Right renal cortex interstitium (tissue), 3 donors: ENCODE results near the gene TBC1D28. TPM values are rescaled to one million over a fixed set of nuclear protein-coding genes. Genes with fewer than 3 reads are reported as not detected.
A peak's percentile ranks its signal among the peaks of the same experiment; 100 is the strongest.
"Not testable (repeated sequence)": the region's sequence is repeated elsewhere in the genome, so short reads cannot be mapped to it uniquely, and the experiment has no call there.

Experiments
- DNase-seq, 3 donors: peaks; one replicate each; pipeline ENCODE4 v3.0.0-alpha.2; 2013; ENCODE audit warnings: low read depth in 3 of 3, low spot score in 2 of 3
- polyA plus RNA-seq, 3 donors: library from polyadenylated mRNA; unstranded; fragments of 120-200 nt; gene quantifications; one replicate each; pipeline ENCODE4 v1.2.1, GENCODE V29; 2013; ENCODE audit not compliant: insufficient read length in 3 of 3

Gene TBC1D28
- polyA plus RNA-seq = not detected

DNA sequence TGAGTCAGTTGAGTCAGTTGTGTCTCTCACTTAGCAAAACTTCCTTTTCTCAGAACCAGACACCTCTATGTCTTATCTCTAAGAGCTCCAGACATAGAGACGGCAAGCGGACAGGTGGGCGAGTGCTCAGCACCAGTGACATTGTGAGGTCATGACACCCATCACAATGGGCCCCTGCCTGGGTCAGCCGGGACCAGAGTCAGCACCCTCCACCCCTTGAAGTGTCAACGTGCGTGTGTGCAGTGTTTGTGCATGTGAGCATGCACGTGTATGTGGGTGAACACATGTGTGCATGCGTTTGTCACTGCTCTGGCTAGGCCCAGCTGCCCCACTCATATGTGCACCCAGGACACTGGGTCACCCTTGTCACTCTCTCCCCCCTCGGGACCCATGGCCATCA is at the start of gene TBC1D28:
Gene TBC1D28 (minus strand): TSS at position 101 of the 400 bp plus-strand sequence. CDS start 3,039 bp downstream, outside the sequence.
- not testable (repeated sequence) for DNase-seq

DNA sequence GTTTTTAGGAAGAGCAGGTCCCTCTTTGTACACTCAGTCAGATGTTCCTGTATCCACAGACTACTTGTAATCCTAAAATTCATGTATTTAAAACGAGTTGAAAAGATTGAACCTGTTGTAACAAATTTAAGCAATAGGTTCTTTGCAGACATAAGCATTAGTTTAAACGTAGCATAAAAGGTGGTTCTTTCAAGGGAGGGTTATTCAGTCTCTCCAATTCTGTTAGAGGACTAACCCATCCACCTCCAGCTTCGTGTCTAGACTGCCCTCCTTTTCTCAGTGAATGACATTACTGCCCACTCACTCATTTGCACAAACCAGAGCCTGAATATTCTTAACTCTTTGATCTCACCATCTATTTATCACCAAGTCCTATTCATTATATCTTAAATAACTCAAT is 38.5 kb upstream of the TBC1D28 start:
- DNase-seq = not testable (repeated sequence)

DNA sequence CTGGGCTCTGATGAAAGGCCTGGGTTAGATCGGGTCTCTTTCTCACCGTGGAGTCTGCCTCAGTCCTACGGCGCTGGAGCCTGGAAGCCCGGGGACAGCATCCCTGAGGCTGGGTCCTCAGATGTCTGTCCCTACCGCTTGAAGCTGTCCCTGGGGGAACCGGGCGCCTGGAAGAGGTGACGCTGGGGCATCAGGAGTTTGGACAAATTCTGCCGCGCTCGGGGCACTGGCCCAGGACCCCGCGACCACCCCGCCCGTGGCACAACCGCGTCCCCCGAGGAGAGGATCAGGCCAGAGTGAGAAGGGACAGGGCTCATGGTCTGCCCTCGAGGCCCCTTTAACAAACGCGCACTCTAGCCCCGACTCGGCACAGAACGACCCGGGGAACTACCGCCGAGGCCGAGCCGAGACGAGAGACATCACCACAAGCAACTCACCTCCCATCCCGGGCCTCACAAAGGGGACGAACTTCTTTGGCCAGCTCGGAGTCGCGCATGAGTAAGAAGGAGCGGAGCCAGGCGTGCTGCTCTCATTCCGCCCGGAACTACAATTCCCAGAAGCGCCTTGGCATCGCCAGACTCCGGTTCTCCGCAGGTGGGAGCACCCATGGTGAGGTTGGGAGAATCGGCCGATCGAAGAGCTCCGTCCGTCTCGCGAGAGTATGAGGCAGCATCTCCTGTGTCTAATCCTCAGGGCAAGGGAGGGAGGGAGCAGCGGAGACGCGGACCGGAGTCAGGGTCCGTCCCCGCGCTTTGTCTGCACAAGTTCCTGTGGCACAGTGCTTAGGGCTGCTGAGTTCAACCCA is 37.8 kb upstream of the TBC1D28 start, which contains the start of gene FOXO3B:
Gene FOXO3B (minus strand): TSS at position 548 of the 805 bp plus-strand sequence. CDS start 663 bp downstream, outside the sequence.
- DNase-seq = peak; percentile 43 to 91 (median 61)

DNA sequence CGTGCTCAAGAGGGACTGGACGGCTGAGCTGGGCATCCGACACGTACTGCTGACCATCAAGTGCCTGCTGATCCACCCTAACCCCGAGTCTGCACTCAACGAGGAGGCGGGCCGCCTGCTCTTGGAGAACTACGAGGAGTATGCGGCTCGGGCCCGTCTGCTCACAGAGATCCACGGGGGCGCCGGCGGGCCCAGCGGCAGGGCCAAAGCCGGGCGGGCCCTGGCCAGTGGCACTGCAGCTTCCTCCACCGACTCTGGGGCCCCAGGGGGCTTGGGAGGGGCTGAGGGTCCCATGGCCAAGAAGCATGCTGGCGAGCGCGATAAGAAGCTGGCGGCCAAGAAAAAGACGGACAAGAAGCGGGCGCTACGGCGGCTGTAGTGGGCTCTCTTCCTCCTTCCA is 33.2 kb upstream of the TBC1D28 start:
- not testable (repeated sequence) for DNase-seq

DNA sequence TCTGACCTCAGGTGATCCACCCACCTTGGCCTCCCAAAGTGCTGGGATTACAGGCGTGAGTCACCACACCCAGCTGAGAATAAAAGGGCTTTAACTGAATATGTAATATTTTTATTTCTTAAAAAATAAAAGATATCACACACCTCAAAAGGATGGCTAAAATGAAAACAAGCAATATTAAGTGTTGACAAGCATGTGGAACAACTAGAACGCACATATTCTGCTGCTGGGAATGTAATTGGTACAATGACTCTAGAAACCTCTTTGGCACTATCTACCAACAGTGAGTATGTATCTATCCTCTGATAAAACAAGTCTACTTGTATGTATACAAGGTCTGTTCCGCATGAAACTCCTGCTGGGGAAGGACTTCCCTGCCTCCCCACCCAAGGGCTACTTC is 32.7 kb upstream of the TBC1D28 start:
- not testable (repeated sequence) for DNase-seq

DNA sequence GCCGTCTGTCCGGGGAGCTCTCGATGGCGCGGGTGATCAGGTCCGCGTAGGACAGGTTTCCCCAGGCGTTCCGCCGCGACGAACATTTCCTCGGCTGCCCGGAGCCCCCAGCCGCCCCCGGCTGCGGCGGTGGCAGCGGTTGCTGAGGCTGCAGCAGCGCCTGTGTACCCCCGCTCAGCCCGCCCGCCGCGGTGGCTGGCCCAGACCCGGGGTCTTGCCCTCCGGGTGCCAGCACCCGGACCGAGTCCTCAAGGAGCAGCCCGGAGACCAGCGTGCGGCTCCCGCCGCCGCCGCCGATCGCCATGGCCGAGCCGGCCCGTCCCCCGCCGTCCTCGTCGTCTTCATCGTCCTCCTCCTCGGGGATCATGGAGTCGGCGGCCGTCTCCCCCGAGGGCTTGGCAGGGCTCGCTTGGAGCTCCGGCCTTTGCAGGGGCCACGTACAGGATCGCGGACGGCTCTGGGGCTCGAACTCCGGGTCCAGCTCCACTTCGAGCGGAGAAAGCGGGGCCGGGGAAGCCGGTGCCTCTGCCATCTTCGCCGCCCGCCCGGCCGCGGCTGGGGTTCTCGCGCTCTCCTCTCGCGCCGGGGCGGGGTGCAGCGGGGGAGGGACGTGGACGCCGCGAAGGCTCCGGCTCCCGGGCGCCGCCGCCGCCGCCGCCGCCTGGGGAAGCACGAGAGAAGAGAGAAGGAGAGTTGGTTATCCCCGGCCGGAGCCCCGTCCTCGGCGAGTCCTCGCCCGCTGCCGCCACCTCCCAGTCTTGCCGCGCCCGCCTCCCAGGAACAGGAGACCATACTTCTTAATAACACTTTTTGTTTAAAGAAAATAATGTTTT is 28.4 kb upstream of the TBC1D28 start:
- not testable (repeated sequence) for DNase-seq

DNA sequence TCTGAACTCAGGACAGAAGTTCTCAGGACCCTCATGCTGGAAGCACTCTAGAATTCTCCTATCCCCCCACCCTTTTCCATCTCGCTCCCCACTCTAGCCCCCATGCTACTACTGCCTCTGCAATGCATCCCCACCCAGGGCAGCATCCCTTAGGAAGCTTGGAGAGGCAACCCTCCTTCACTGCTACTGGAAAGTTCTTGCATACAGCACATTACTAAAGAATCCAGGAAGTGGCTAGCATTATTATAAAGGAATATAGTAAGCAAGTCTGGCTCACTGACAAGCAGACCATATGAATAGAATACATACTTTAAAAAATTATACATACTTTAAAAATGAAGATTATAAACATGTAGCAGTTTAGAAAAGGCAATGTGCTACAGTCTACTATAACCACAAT is 24.4 kb upstream of the TBC1D28 start:
- not testable (repeated sequence) for DNase-seq

DNA sequence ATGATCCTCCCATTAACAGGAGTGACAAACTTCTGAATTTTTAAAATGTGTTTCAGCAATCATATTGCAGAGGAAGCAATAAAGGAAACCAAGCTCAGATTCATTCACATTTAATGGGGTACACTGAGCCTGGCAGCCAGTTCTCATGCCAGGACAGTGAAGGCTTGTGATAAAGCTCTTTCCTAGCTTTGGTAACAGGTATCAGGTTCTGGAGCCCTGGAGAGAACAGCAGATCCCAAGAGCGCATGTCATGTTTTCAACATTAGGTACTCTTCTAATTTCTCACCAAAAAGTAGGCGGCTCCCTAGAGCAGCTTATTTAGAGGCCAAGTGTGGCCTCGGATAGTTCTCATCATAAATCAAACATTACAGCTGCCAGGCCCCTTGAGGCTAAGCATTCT is 23.3 kb upstream of the TBC1D28 start:
- not testable (repeated sequence) for DNase-seq

DNA sequence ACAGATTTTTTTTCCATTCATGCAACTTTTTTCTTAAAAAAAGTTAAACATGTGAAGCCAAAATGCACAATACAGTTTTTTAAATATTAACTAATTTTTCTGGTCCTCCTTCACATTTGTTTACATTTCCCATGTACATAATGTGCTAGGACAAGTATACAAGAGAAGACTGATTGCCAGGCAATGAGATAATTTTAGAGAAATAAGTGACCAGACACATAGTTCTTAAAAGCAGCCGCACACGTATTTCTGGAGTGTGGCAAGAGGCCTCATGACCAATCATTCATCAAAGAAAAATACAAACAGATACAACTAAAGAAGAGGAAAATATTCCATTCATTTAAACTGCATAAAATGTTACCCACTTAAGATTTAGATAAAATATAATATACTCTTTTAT is 22.1 kb upstream of the TBC1D28 start:
- not testable (repeated sequence) for DNase-seq

DNA sequence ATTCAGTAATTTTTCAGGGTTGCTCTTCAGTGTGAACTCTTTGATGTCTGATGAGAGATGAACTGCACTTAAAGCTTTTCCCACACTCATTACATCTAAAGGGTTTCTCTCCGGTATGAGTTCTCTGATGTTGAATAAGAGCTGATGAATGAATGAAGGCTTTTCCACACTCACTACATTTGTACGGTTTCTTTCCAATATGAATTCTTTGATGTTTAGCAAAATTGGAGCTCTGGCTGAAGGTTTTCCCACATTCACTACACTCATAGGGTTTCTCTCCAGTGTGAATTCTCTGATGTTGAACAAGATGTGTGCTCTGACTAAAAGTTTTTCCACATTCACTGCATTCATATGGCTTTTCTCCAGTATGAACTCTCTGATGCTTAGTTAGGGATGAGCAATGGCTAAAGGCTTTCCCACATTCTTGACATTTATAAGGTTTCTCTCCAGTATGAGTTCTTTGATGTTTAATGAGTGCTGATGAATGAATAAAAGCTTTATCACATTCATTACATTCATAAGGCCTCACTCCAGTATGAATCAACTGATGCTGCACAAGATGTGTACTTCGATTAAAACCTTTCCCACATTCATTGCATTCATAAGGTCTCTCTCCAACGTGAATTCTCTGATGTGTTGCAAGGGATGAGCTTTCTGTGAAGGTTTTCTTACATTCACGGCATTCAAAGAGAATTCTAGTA is 17.9 kb upstream of the TBC1D28 start:
- not testable (repeated sequence) for DNase-seq

DNA sequence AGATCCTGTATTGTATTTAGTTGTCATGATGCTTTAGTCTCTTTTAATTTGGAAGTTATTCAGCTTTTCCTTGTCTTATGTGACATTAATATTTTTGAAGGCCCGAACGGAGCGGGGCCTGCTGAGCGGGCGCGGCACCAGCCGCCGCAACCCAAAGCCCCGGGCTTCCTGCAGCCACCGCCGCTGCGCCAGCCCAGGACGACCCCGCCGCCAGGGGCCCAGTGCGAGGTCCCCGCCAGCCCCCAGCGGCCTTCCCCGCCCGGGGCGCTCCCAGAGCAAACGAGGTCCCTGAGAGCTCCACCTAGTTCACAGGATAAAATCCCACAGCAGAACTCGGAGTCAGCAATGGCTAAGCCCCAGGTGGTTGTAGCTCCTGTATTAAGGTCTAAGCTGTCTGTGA is 5.9 kb upstream of the TBC1D28 start:
- DNase-seq = not testable (repeated sequence)

DNA sequence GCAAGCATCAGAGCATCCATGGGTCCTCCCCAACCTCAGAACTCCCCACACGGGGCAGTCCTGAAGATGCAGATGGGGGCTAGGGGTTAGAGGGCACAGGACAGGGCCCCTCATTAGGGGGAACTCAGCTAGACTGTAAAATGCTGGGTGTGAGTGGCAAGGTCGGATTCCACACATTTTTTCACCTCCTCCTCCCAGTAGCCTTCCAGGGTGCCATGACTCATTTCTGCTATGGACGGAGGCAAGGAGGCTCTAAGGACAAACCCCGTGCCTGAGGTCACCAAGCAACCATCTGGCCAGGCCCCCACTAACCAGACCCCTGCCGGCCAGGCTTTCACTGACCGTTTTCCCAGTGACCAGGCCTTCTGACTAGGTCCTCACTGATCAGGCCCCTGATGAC is 1.1 kb downstream of the TBC1D28 start:
- not testable (repeated sequence) for DNase-seq

DNA sequence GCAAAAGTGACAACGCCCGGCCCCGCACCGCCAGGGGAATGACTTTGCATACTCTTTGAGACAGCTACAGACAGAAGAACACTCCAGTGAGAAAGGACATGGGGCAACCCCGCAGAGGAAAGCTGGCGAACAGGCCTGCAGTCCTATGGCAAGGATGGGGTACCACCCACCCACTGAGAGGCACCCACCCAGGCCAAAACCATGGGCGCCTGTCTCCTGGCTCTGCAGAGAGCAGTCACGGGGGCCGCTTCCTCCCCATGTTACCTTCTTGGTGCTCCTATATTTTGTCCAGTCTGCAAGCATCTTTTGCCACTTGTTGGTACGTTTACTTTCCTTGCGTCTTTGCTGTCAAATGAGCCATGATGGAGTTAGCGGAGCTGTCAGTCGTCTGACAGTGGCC is 5.8 kb downstream of the TBC1D28 start:
- DNase-seq = not testable (repeated sequence)

DNA sequence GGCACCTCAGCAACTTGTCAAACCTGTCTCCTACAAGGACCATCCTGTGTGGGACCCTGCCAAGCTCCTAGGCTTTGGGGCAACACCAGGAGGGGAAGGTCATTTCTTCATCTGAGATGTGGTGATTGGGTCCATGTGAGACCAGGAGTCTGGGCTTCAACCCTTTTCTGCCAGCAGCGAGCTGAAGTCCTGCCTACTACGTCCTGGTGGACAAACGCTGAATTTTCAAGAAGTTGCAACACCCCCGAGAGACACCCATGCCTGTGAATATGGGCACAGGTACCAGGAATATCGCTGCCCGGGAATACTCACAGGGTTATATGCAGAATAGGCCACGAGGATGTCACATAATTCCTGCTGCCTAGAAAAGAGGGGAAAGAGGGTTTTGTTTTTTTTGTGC is 8.0 kb downstream of the TBC1D28 start:
- DNase-seq = not testable (repeated sequence)

DNA sequence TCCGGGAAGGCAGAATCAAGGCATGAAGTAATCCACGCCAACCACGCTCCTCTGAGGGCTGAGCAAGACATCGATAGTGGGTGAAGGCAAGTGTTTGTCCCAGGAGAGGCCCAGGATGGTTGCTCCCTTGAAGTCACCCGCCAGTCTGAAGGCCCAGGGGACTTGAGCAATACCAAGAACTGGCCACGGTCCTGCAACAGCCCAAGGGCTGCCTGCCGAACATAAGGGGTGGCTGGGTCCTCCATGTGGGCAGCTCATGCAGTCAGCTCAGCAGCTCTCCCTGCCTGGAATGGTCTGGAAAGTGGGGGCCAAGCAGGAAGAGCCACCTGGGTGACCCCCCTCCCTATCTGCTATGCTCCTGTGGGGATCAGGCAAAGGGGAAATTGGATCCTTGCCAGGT is 8.4 kb downstream of the TBC1D28 start:
- DNase-seq = not testable (repeated sequence)

DNA sequence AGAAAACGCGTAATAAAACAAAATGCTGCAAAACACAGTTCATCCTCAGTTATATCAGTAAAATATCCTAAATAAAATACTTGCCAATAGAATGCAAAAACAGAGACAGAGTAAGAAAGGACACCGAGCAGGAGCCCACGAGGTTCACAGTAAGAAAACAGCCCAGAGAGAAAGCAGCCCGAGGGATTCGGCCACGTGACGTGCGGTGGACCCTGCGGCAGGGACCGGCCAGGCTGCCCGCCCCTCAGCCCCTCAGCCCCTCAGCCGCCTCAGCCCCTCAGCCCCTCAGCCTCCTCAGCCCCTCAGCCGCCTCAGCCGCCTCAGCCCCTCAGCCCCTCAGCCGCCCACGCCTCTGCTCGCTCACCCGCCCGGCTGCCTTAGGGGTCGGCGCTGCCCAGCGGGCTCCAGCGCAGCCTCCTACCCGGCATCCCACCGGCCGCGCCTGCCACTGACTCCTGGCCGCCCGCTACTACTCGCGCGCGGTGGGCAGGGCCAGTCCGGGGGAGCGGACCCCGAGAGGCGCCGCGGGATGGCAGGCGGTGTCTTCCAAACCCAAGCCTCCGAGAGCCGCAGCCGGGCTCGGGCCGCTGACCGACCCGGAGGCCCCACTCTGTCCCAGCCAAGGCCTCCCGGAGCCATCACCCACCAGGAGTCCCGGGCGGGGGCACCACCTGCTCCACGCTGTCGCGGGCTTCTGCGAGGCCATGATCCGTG is 9.5 kb downstream of the TBC1D28 start:
- DNase-seq = not testable (repeated sequence)

DNA sequence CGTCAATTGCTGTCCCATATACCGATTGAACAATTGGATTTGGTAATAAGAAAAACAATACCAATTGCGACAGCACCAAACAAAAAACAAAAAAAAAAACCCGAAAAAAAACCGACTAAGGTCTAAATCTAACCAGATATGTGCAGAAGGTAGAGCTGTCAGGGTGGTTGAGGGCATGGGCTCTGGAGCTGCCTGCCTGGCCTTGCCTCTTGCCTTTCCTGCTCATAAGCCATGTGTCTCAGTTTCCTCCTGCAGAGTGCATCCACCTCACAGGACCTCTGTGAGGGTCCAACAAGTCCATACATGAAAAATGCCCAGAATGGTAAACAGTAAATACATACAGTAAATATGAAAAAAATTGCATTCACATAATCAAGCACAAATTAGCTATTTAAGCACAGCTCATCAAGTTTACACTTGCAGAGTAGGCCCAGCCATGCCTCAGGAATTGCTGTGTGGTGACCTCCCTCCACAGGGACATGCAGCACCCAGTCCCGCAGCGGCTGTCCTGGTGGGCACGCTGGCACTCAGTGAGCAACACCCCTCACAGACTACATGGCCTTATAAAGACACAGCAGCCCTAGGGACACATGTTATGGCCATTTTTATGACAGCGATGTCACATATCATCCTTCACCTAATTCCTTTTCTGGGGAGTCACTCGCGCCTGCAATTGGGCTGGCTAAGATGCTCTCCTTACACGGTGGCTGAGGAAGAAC is 17.9 kb downstream of the TBC1D28 start:
- no peak for DNase-seq

DNA sequence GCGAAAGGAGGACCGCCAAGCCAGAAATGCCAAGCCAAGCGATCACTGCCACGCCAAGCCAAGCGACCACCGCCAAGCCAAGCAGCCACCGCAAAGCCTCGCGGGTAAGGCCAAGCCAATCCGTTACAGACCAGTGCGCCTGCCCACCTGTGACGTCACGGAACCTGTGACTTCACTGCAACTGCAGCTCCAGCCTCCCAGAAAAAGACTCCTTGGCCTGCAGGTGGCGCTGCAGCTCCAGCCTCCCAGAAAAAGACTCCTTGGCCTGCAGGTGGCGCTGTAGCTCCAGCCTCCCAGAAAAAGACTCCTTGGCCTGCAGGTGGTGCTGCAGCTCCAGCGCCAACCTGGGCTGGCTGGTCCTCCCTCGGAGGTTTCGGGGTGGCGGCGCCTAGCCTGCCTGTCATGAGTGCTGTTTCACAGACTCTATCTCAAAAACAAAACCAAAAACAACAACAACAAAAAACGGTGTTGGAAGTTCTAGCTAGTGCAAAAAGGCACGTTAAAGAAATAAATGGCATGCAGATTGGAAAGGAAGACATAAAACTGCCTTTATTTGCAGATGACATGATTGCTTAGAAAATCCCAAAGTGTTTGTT is 18.6 kb downstream of the TBC1D28 start:
- peak; percentile 40 to 71 (median 67) for DNase-seq
